ENCODE data around the gene C12orf42.

C12orf42 gene

DNA sequence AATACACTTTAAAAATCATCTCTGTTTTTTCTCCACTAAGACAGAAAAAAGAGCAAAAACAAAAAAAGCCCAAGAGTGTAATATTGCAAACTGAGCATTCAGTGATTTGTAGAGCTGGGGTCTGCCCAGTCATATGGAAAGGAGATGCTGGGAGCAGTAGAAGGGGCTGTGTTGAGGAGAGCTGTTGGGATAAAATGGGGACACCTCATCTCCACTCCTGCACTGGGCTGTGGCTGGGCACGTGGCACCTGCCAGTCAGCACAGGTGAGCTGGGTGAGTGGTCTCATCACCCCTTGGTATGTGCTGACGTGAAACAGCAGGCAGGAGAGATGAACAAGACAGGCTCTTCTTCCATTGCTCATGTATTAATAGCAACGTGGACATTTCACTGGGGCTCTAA, 217.4 kb downstream of the C12orf42 start:
- TF ChIP-seq, protein P1, sequence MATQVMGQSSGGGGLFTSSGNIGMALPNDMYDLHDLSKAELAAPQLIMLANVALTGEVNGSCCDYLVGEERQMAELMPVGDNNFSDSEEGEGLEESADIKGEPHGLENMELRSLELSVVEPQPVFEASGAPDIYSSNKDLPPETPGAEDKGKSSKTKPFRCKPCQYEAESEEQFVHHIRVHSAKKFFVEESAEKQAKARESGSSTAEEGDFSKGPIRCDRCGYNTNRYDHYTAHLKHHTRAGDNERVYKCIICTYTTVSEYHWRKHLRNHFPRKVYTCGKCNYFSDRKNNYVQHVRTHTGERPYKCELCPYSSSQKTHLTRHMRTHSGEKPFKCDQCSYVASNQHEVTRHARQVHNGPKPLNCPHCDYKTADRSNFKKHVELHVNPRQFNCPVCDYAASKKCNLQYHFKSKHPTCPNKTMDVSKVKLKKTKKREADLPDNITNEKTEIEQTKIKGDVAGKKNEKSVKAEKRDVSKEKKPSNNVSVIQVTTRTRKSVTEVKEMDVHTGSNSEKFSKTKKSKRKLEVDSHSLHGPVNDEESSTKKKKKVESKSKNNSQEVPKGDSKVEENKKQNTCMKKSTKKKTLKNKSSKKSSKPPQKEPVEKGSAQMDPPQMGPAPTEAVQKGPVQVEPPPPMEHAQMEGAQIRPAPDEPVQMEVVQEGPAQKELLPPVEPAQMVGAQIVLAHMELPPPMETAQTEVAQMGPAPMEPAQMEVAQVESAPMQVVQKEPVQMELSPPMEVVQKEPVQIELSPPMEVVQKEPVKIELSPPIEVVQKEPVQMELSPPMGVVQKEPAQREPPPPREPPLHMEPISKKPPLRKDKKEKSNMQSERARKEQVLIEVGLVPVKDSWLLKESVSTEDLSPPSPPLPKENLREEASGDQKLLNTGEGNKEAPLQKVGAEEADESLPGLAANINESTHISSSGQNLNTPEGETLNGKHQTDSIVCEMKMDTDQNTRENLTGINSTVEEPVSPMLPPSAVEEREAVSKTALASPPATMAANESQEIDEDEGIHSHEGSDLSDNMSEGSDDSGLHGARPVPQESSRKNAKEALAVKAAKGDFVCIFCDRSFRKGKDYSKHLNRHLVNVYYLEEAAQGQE (IDR thresholded peaks at IDR 0.05; ENCODE audit: insufficient read depth in 1 of 2, low read depth in 2 of 2, low read length in 2 of 2): no peak
- TF ChIP-seq SIN3A (IDR thresholded peaks at IDR 0.05; ENCODE audit: borderline replicate concordance, insufficient read depth, low read length) (no peak), FOXP2 (optimal IDR thresholded peaks at IDR 0.05; ENCODE audit: borderline replicate concordance, extremely low read depth, extremely low read length, insufficient read depth) (no peak), TAF1 (IDR thresholded peaks at IDR 0.05; ENCODE audit: borderline replicate concordance, insufficient read depth, low read length) (no peak), POLR2AphosphoS5 (IDR thresholded peaks at IDR 0.05; ENCODE audit: low read depth, low read length) (no peak)

DNA sequence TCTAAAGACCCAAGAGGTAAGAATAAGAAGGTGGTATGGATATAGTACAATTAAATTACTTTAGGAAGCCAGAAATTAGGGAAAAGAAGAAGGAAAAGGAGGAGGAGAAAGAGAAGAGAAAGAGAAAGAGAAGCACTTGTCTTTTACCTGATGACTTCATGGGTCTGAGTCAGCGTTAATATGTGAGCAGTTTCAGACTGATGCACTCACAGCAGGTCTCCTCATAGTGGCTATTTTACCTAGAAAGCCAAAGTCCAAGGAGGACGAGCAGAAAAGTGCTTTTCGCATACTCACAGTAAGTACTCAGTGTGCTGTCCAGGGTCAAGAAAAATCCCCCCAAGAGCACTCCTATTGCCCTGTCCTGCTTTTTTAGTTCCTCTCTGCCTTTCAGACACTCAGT, 222.1 kb downstream of the C12orf42 start:
- TF ChIP-seq SIN3A (IDR thresholded peaks at IDR 0.05; ENCODE audit: borderline replicate concordance, insufficient read depth, low read length): no peak
- no peak for TF ChIP-seq TAF1 (IDR thresholded peaks at IDR 0.05; ENCODE audit: borderline replicate concordance, insufficient read depth, low read length)
- TF ChIP-seq, protein P1 (IDR thresholded peaks at IDR 0.05; ENCODE audit: insufficient read depth in 1 of 2, low read depth in 2 of 2, low read length in 2 of 2): no peak
- no peak for TF ChIP-seq FOXP2 (optimal IDR thresholded peaks at IDR 0.05; ENCODE audit: borderline replicate concordance, extremely low read depth, extremely low read length, insufficient read depth)
- TF ChIP-seq POLR2AphosphoS5 (IDR thresholded peaks at IDR 0.05; ENCODE audit: low read depth, low read length): no peak

DNA sequence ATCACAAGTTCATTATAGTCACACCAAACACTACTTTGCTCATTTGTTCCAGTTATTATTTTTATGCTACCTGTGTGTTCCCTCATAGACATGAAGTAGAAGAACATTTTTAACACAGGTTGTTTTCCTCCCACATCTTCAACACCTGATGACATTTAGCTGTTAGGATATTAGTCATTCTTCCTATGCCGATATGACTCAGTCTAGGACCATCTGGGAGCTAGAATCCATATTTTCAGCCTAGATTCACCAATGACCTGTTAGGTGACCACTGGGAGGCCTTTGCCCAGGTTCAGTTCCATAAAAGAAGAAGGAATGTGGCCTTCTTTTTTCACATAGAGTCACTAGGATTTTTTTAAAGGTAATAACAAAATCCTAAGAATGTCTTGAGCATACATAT, 222.8 kb downstream of the C12orf42 start:
- TF ChIP-seq SIN3A (IDR thresholded peaks at IDR 0.05; ENCODE audit: borderline replicate concordance, insufficient read depth, low read length) (no peak), POLR2AphosphoS5 (IDR thresholded peaks at IDR 0.05; ENCODE audit: low read depth, low read length) (no peak), FOXP2 (optimal IDR thresholded peaks at IDR 0.05; ENCODE audit: borderline replicate concordance, extremely low read depth, extremely low read length, insufficient read depth) (no peak), TAF1 (IDR thresholded peaks at IDR 0.05; ENCODE audit: borderline replicate concordance, insufficient read depth, low read length) (no peak)
- TF ChIP-seq, protein P1 (IDR thresholded peaks at IDR 0.05; ENCODE audit: insufficient read depth in 1 of 2, low read depth in 2 of 2, low read length in 2 of 2): no peak

GRCh38 chr12:103269946-103270345, 225.8 kb downstream of the C12orf42 start:
- no peak for TF ChIP-seq POLR2AphosphoS5 (IDR thresholded peaks at IDR 0.05; ENCODE audit: low read depth, low read length)
- TF ChIP-seq, protein P1 (IDR thresholded peaks at IDR 0.05; ENCODE audit: insufficient read depth in 1 of 2, low read depth in 2 of 2, low read length in 2 of 2): no peak
- no peak for TF ChIP-seq FOXP2 (optimal IDR thresholded peaks at IDR 0.05; ENCODE audit: borderline replicate concordance, extremely low read depth, extremely low read length, insufficient read depth)
- TF ChIP-seq TAF1 (IDR thresholded peaks at IDR 0.05; ENCODE audit: borderline replicate concordance, insufficient read depth, low read length): no peak
- no peak for TF ChIP-seq SIN3A (IDR thresholded peaks at IDR 0.05; ENCODE audit: borderline replicate concordance, insufficient read depth, low read length)
